HFF-Myc (cell line): ENCODE measurements around the gene MAP3K5.
A peak's percentile ranks its signal among the peaks of the same experiment; 100 is the strongest.

Experiments used
- DNase-seq: peaks from one replicate; pipeline ENCODE4 v3.0.0-alpha.2; 2011; ENCODE audit warnings: low read depth; ENCODE audit errors: extremely low read depth
- H3K4me3 ChIP-seq: replicated peaks from 2 replicates; pipeline ENCODE4 v1.5.1; 2011; ENCODE audit warnings: low read depth, mild to moderate bottlenecking, control low read depth, low read length
- CTCF ChIP-seq: IDR thresholded peaks from 2 replicates; pipeline ENCODE4 v1.5.1; 2012; ENCODE audit warnings: mild to moderate bottlenecking, low read depth, low read length, control low read depth; ENCODE audit errors: missing control alignments

MAP3K5 gene

GRCh38 chr6:136600818-136601217, 191.5 kb downstream of the MAP3K5 start:
- no peak for TF ChIP-seq CTCF
- no peak for DNase-seq
- no peak overlapping the region for H3K4me3 ChIP-seq

GRCh38 chr6:136599329-136600011, 192.8 kb downstream of the MAP3K5 start:
- H3K4me3 ChIP-seq = no peak overlapping the region
- DNase-seq = no peak
- no peak for TF ChIP-seq CTCF

GRCh38 chr6:136598048-136598447, 194.2 kb downstream of the MAP3K5 start:
- no peak for DNase-seq
- no peak for TF ChIP-seq CTCF
- H3K4me3 ChIP-seq = no peak overlapping the region

GRCh38 chr6:136594671-136595070, 197.6 kb downstream of the MAP3K5 start:
- TF ChIP-seq CTCF = no peak
- no peak for DNase-seq
- no peak overlapping the region for H3K4me3 ChIP-seq

DNA sequence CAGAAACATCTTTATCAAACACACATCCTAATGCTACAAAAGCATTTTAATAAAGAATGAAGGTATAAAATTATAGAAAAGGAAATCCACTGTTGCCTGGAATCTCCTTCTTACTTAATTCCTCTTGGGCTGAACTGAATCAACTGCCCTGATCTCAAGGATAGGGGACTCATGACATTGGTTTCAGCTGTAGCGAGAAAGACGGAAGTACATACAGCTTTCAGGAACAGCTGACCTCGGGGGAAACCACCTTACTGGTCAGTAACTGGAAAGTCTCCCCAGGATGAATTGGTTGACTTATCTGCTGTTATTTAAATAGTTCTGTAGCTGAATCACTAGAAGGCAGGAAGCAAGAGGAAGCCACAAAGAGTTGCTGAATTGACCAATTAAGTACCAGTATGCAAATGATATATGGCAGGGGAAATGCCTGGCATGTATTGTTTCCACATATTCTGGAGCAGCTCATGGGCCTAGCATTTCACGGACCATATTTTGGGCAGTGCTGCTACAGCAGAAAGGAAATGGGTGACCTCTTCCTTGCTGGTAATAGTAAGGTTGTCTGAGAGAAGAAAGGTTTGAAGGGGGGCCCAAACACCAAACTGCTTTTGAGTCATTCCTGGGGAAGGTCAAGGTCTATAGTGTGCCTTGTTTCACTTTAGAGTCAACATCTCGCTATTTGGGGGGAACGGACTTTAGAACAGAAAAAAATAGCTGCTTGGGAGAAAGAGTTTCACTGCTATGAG, 198.4 kb downstream of the MAP3K5 start:
- H3K4me3 ChIP-seq = no peak overlapping the region
- TF ChIP-seq CTCF = no peak
- DNase-seq = peak; percentile 97

- DNase-seq = no peak
- H3K4me3 ChIP-seq = no peak overlapping the region
- TF ChIP-seq CTCF = no peak
Measured at GRCh38 chr6:136592930-136593673, 199.2 kb downstream of the MAP3K5 start.
